Body of pancreas (tissue), 4 donors: Measurements from ENCODE around the gene LTBP3.
"Not testable (repeated sequence)": the region's sequence is repeated elsewhere in the genome, so short reads cannot be mapped to it uniquely, and the experiment has no call there.

Experiments used
- CTCF ChIP-seq, 7 experiments: fragments of 450-650 bp in 4 of 7; fragments of 200-600 bp in 3 of 7; sonication (generic) in 3 of 7; IDR thresholded peaks; one replicate each; pipeline ENCODE4 v1.5.1; 2016 to 2019; ENCODE audit warnings: antibody characterized with exemption in 7 of 7
- POLR2A ChIP-seq, 3 donors: fragments of 450-650 bp; IDR thresholded peaks; one replicate each; pipeline ENCODE4 v1.6.1; 2016; ENCODE audit warnings: antibody characterized with exemption in 3 of 3, mild to moderate bottlenecking in 2 of 3

DNA sequence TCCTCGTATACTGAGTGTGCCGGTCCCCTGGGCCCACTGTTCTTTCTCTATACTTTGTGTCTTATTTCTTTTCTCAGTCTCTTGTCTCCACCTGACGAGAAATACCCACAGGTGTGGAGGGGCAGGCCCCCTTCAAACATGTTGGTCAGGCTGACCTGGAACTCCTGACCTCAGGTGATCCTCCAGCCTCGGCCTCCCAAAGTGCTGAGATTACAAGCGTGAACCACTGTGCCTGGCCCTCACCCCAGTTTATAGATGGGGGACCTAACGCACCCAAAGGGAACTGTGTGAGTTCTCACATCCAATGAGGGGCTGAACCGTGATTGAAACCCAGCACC is 34.6 kb downstream of the LTBP3 start:
- not testable (repeated sequence) for TF ChIP-seq POLR2A, CTCF (IDR thresholded peaks at IDR 0.05)
